ENCODE measurements around the gene FAIM.

The FAIM gene

DNA sequence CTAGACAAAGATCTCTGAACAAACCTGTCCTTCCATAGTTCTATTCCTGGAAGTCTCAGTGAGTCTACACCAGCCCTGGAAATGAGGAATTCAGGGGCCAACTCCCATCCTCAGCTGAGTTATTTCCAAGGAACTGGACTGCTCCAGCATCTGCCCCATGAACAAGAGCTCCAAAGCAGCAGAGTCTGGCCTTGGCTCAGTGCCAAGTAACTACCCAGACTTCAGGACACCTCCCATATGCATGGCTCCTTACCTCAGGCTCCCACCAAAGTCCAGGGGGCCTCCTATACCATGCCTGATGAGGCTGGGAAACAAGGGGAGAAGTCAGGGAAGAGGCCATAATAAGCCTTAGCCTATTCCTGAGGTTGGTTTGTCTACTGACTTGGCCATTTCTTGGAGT is 45.0 kb downstream of the FAIM start:
- H3K4me3 ChIP-seq (ENCODE audit: control insufficient read depth, low read depth, low read length) = no peak overlapping the region
- DNase-seq (ENCODE audit: low read depth) = no peak
- TF ChIP-seq, protein P1, sequence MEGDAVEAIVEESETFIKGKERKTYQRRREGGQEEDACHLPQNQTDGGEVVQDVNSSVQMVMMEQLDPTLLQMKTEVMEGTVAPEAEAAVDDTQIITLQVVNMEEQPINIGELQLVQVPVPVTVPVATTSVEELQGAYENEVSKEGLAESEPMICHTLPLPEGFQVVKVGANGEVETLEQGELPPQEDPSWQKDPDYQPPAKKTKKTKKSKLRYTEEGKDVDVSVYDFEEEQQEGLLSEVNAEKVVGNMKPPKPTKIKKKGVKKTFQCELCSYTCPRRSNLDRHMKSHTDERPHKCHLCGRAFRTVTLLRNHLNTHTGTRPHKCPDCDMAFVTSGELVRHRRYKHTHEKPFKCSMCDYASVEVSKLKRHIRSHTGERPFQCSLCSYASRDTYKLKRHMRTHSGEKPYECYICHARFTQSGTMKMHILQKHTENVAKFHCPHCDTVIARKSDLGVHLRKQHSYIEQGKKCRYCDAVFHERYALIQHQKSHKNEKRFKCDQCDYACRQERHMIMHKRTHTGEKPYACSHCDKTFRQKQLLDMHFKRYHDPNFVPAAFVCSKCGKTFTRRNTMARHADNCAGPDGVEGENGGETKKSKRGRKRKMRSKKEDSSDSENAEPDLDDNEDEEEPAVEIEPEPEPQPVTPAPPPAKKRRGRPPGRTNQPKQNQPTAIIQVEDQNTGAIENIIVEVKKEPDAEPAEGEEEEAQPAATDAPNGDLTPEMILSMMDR (IDR thresholded peaks at IDR 0.05; ENCODE audit: control insufficient read depth, insufficient read depth, low read depth, low read length, missing control alignments) = no peak

DNA sequence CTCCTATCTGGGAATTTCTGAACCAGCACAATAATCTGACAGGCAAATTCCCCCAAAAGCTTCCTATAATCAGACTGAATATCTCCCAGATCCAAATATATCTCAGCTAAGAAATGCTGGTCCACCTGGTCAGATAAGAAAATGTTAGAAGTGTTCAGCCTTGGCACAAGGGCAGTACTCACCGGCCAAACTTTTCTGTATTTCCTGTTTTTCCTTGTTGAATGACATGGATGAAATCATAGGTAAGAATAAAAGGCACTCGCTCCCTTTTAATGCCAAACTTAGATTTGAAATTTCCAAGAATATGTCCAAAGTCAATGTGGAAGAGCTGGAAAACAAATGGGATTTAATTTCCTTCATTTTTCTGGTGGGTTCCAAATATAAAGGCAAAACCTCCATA is 48.9 kb downstream of the FAIM start:
- H3K4me3 ChIP-seq (ENCODE audit: control insufficient read depth, low read depth, low read length) = no peak overlapping the region
- DNase-seq (ENCODE audit: low read depth) = no peak
- TF ChIP-seq, protein P1 (IDR thresholded peaks at IDR 0.05; ENCODE audit: control insufficient read depth, insufficient read depth, low read depth, low read length, missing control alignments) = no peak

DNA sequence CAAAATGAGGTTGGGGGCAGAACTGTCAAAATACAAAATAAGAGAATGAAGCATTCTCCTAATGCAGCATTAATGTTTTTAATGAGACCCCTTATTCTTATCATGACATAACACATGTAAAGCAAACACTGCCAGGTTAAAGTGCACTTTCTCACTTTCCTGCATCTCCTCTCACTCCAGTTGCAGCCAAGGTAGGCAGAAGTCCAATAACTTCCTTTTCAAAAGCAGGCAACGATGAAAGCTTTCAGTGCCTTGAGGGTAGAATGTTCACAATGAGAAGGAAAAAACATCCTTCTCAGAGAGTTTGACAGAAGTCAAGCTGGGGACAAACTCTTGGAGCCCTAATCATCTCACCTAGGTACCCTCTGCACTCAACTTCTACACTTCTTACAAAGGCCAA is 59.5 kb downstream of the FAIM start:
- TF ChIP-seq, protein P1 (IDR thresholded peaks at IDR 0.05; ENCODE audit: control insufficient read depth, insufficient read depth, low read depth, low read length, missing control alignments) = no peak
- H3K4me3 ChIP-seq (ENCODE audit: control insufficient read depth, low read depth, low read length) = no peak overlapping the region

GRCh38 chr3:138670407-138670806 is 61.8 kb downstream of the FAIM start:
- TF ChIP-seq, protein P1 (IDR thresholded peaks at IDR 0.05; ENCODE audit: control insufficient read depth, insufficient read depth, low read depth, low read length, missing control alignments) = no peak
- DNase-seq (ENCODE audit: low read depth) = no peak
- no peak overlapping the region for H3K4me3 ChIP-seq (ENCODE audit: control insufficient read depth, low read depth, low read length)

More for the DNA sequence above, 59.5 kb downstream of the FAIM start:
- DNase-seq (ENCODE audit: low read depth) = no peak

- TF ChIP-seq, protein P1 (IDR thresholded peaks at IDR 0.05; ENCODE audit: control insufficient read depth, insufficient read depth, low read depth, low read length, missing control alignments) = no peak
- DNase-seq (ENCODE audit: low read depth) = no peak
These were observed 65.3 kb downstream of the FAIM start for GRCh38 chr3:138673641-138674530.

GRCh38 chr3:138675393-138675792 is 66.8 kb downstream of the FAIM start:
- DNase-seq (ENCODE audit: low read depth) = no peak
- no peak overlapping the region for H3K4me3 ChIP-seq (ENCODE audit: control insufficient read depth, low read depth, low read length)
- TF ChIP-seq, protein P1 (IDR thresholded peaks at IDR 0.05; ENCODE audit: control insufficient read depth, insufficient read depth, low read depth, low read length, missing control alignments) = no peak

More at GRCh38 chr3:138673641-138674530, 65.3 kb downstream of the FAIM start:
- no peak overlapping the region for H3K4me3 ChIP-seq (ENCODE audit: control insufficient read depth, low read depth, low read length)
